ENCODE results near the gene TRIP10. TPM values are rescaled to one million over a fixed set of nuclear protein-coding genes. Genes with fewer than 3 reads are reported as not detected.

Gene TRIP10
- total RNA-seq, 4 donors from 2014 or later, result 25.5 to 80.7 (median 40.5) TPM

- 11% methylated on average over 9 of the region's 10 CpGs for WGBS
- peak overlapping the region; percentile 40 for H3K4me3 ChIP-seq
- H3K27ac ChIP-seq, result peak overlapping the region; percentile 4
- DNase-seq (ENCODE audit: low spot score in 2 of 2), result no peak
- H3K4me1 ChIP-seq, result peaks cover 11% of the 10 kb centered on the region
- TF ChIP-seq POLR2AphosphoS5 (IDR thresholded peaks at IDR 0.05), result no peak
- no peak for TF ChIP-seq POLR2A (IDR thresholded peaks at IDR 0.05)
- TF ChIP-seq CTCF (IDR thresholded peaks at IDR 0.05), result no peak
- TF ChIP-seq EP300 (IDR thresholded peaks at IDR 0.05), result no peak
- H3K27me3 ChIP-seq, result peaks cover 5% of the 10 kb centered on the region
- H3K36me3 ChIP-seq, result no peaks in the 10 kb centered on the region
- no peaks in the 10 kb centered on the region for H3K9me3 ChIP-seq
Measured at GRCh38 chr19:6800991-6801484, 61.6 kb downstream of the TRIP10 start.

Other genes with a start within 250 kb of the TRIP10 start
- gene TUBB4A, start 237.4 kb upstream of the TRIP10 start, total RNA-seq, result 10 to 100 TPM in 1 of 4 donors, 1 to 10 TPM in 3; 2.1 to 13.9 (median 3.4) TPM
- 1 to 10 TPM; 1.0 to 2.9 (median 1.7) TPM for gene TNFSF9, start 208.7 kb upstream of the TRIP10 start, total RNA-seq
- under 1 TPM in 1 of 4 donors, not detected in 3; 0.97 TPM for gene CD70, start 148.5 kb upstream of the TRIP10 start, total RNA-seq
- not detected for gene TNFSF14, start 69.5 kb upstream of the TRIP10 start, total RNA-seq
- gene C3, start 19.0 kb upstream of the TRIP10 start, total RNA-seq, result 100 to 1,000 TPM in 2 of 4 donors, 10 to 100 TPM in 2; 55.3 to 109 (median 86.8) TPM
- 10 to 100 TPM; 52.9 to 72.7 (median 60.7) TPM for gene GPR108, start 2.1 kb upstream of the TRIP10 start, total RNA-seq
- 10 to 100 TPM; 52.4 to 77.2 (median 66.8) TPM for gene SH2D3A, start 27.8 kb downstream of the TRIP10 start, total RNA-seq
- gene VAV1, start 33.0 kb downstream of the TRIP10 start, total RNA-seq, result 1 to 10 TPM; 1.1 to 3.1 (median 1.2) TPM
- not detected for gene ADGRE1, start 147.9 kb downstream of the TRIP10 start, total RNA-seq